ENCODE results near the gene LDHAL6B.

The LDHAL6B gene

GRCh38 chr15:59251001-59251845 lies 44.6 kb downstream of the LDHAL6B start:
- no peak for DNase-seq (ENCODE audit: low read depth)

- no peak for DNase-seq (ENCODE audit: low read depth)
These were observed 45.5 kb downstream of the LDHAL6B start for GRCh38 chr15:59252137-59252536.

GRCh38 chr15:59255680-59256336 lies 49.2 kb downstream of the LDHAL6B start:
- DNase-seq (ENCODE audit: low read depth), result no peak

- no peak for DNase-seq (ENCODE audit: low read depth)
These were observed 49.8 kb downstream of the LDHAL6B start for GRCh38 chr15:59256482-59256881.

GRCh38 chr15:59257140-59257539 lies 50.5 kb downstream of the LDHAL6B start:
- DNase-seq (ENCODE audit: low read depth), result no peak

Measured in stimulated activated CD4-positive, alpha-beta T cell treated with anti-CD3 and anti-CD28 coated beads, Interleukin-2, amount 100 ng/mL, for 4 hours (primary cell).